SIG-M5 treated with dmso at 0.1 percent for 504 hours (cell line): ENCODE data around the gene GREM2.

Experiments
- DNase-seq: peaks from one replicate; lab custom pipeline; 2025; ENCODE audit not compliant: unreplicated experiment; lab: John Stamatoyannopoulos, UW

GREM2 gene

GRCh38 chr1:240562111-240562590, 49.8 kb downstream of the GREM2 start:
- no peak for DNase-seq

DNA sequence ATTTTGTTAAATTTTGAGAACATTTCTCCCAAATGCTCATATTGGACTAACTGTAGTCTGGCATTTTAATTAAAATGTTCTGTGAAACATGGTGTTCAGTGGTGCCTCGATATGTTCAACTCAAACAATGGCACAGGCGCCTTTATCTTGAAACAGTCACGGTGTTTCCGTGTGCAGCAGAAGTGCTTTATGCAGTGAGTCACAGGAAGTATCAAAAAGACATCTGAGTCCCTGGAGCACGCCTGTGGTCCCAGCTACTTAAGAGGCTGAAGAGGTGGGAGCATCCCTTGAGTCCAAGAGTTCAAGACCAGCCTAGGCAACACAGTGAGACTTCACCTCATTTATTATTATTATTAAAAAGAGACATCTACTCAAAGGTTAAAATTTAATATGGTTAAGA, 52.2 kb downstream of the GREM2 start:
- no peak for DNase-seq

GRCh38 chr1:240555524-240555923, 56.4 kb downstream of the GREM2 start:
- DNase-seq = no peak

DNA sequence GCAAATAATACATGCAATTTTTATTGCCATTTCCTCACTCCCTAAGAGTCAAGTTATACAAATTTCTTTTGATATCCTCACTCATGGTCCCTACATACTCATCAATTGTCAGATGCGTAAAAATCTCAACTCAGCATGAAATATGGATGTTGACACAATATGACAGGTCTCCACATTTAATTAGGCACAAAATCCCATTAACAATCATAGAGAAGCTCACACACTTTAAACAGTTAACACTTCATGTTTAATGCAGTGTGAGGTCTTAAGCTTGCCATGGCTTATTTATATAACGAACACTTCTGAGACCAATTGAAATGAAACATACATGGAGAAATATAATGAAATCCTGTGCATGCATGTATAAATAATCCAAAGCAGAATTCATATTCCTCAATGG, 58.6 kb downstream of the GREM2 start:
- DNase-seq = no peak

DNA sequence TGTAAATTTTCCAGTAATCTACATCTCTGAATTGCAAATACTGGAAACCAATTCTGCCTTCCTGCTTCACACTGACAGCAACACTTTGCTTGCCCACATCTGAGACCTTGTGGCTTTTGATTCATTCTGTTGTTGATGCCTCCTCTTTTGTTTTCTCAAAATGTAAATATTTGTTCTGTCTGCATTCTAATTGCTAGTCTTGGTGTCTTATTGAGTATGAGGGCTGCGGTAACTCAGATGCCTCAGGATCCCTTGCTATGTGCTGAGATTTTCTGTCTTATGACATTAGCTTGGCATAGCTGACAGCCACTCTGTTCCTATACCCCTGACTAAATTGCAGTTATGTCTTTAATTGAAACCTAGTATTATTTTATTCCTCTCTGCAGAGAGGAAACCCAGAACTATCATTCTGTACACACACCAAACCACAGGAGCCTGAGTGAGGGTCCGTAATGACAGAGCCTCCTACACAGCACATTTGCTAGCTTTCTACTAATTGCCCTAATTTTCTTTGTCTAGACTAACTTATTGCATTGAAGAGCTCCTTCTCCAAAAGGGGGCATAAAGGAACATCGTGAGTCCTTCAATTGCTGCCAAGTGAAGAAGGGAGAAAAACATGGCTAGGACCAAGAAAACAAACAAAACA, 72.1 kb downstream of the GREM2 start:
- no peak for DNase-seq

- no peak for DNase-seq
These were observed 73.1 kb downstream of the GREM2 start for GRCh38 chr1:240538776-240539430.

- DNase-seq = no peak
These were observed 78.7 kb downstream of the GREM2 start for GRCh38 chr1:240533154-240533780.

GRCh38 chr1:240528591-240528990, 83.4 kb downstream of the GREM2 start:
- DNase-seq = no peak

- DNase-seq = no peak
These were observed 84.9 kb downstream of the GREM2 start for GRCh38 chr1:240527086-240527485.

DNA sequence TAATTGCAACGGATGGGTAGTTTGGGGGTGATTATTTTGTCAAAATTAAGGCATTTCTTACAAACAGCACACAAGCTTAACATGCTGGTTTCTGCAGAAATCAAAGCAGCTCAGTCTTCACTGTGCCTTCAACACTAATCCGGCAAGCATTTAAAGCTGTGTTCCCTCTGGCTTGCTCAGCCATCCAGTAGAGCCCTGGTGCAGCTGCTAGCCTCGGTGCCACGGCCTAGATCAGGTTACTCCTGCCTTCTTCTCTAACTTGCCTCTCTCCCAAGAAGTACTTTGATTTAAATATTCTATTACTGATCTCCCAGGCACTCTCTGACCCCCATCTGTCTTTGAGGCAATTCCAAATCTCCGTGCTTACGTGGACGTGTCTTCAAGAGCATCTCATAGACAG, 85.6 kb downstream of the GREM2 start:
- DNase-seq = no peak

- DNase-seq = no peak
These were observed 87.4 kb downstream of the GREM2 start for GRCh38 chr1:240524356-240525069.

GRCh38 chr1:240522122-240522822, 89.7 kb downstream of the GREM2 start:
- no peak for DNase-seq

GRCh38 chr1:240517891-240518290, 94.1 kb downstream of the GREM2 start:
- DNase-seq = no peak

- DNase-seq = no peak
These were observed 95.9 kb downstream of the GREM2 start for GRCh38 chr1:240516069-240516468.

GRCh38 chr1:240515505-240515904, 96.5 kb downstream of the GREM2 start:
- no peak for DNase-seq

- DNase-seq = no peak
These were observed 100.2 kb downstream of the GREM2 start for GRCh38 chr1:240511789-240512188.

- DNase-seq = no peak
These were observed 103.0 kb downstream of the GREM2 start for GRCh38 chr1:240508950-240509349.

- DNase-seq = no peak
These were observed 103.8 kb downstream of the GREM2 start for GRCh38 chr1:240508201-240508600.

DNA sequence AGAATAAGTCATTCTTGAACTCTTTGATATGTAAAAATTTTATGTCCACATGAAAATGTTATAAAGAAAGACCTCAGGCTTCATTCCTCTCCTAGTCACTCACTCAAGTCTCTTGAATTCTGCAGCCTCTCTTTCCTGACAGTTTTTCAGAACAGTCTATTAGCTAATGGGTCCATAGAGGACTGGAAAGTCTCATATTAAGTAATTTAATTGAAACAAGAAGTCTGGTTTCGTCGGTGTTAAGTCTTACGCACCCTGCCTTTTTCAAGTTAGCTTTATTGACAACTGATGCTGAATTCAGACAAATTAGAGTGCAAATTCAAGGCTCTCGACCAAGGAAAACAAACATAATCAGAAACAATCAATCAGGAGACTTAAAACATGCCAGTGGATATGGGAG, 105.8 kb downstream of the GREM2 start:
- no peak for DNase-seq

DNA sequence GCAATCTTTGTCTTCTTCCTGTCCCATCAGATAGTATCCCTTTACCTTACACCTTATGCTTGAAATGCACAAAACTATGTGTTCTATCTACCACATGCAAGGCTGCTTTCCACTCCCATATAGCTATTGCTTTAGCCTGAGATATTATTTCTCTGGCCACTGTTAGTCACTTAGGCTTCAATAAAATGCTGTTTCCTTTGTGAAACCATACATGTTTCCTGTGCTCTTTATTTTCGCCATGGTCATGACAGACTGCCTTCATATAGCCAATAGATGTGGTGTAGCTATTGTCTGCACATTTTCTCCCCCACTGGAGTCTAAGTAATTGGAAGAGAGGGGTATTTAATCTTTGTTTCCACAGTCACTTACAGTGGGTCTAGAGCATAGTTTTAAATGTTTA, 108.4 kb downstream of the GREM2 start:
- DNase-seq = no peak

GRCh38 chr1:240503036-240503435, 108.9 kb downstream of the GREM2 start:
- DNase-seq = no peak
